ENCODE measurements around the gene KIFC3. TPM values are rescaled to one million over a fixed set of nuclear protein-coding genes. Genes with fewer than 3 reads are reported as not detected.

The KIFC3 gene
- total RNA-seq, 1 donor from 2014 or later = 25.1 TPM

DNA sequence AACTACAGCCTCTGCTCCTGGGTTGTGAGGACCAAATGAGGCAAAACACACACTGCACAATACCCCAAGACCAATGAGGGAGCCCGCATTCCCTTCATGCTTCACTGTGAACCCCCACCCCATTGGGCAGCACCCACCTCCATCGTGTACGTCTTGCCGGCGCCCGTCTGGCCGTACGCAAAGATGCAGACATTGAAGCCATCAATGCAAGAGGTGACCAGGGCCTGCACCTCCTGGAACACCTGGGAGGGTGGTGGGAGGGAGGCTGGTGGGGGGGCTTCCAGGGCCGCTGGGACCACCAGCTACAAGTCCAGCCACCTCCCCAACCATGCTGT lies 38.3 kb downstream of the KIFC3 start:
- Mint-ChIP-seq H3K27me3 (ENCODE audit: low read depth) (no peaks in the 10 kb centered on the region), H3K4me1 (no peaks in the 10 kb centered on the region)

DNA sequence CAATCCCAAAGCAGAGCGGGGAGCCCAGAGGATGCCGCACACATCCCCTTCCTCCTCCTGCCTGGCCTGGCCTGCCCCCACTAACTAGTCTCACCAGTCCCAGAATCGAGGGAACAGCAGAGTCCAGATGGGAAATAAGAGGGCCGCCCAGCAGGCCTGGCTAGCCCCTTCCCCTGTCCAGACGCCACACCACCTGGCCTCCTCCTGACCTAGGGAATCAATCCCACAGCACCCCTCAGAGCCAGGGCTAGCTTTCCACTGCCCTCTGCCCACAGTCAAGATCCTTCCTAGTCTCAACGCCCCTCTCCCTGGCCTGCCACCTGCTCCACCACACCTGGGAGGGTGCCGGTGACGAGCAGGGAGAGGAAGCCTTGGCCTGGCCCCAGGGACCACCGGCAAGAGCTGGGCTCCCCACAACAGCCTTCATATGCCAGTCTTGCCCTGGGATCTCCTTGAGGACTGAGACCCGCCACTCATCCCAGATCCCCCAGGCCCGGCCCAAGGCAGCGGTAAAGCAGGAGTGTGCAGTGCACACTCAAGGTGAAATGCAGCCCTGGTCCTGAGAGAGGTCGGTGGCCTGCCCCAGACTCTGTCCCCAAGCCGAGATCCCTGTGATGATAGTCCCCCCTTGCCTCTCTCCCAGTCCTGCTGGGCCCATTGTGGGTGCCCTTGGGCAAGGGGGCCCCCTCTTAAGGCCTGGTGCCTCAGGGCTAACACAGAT lies 38.8 kb downstream of the KIFC3 start:
- Mint-ChIP-seq H3K27ac (ENCODE audit: unreplicated experiment) (no peak overlapping the region), H3K36me3 (ENCODE audit: low read depth) (peaks cover 3% of the 10 kb centered on the region), H3K4me3 (peak overlapping the region; percentile 27), H3K9me3 (no peaks in the 10 kb centered on the region), H3K4me1 (no peaks in the 10 kb centered on the region), H3K27me3 (ENCODE audit: low read depth) (no peaks in the 10 kb centered on the region)
- DNase-seq (ENCODE audit: low read depth, low spot score) = no peak
- TF ChIP-seq, protein P1, sequence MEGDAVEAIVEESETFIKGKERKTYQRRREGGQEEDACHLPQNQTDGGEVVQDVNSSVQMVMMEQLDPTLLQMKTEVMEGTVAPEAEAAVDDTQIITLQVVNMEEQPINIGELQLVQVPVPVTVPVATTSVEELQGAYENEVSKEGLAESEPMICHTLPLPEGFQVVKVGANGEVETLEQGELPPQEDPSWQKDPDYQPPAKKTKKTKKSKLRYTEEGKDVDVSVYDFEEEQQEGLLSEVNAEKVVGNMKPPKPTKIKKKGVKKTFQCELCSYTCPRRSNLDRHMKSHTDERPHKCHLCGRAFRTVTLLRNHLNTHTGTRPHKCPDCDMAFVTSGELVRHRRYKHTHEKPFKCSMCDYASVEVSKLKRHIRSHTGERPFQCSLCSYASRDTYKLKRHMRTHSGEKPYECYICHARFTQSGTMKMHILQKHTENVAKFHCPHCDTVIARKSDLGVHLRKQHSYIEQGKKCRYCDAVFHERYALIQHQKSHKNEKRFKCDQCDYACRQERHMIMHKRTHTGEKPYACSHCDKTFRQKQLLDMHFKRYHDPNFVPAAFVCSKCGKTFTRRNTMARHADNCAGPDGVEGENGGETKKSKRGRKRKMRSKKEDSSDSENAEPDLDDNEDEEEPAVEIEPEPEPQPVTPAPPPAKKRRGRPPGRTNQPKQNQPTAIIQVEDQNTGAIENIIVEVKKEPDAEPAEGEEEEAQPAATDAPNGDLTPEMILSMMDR (conservative IDR thresholded peaks at IDR 0.05) = no peak

More for the DNA sequence above, 38.3 kb downstream of the KIFC3 start:
- Mint-ChIP-seq H3K36me3 (ENCODE audit: low read depth) (peaks cover 3% of the 10 kb centered on the region), H3K9me3 (no peaks in the 10 kb centered on the region), H3K4me3 (no peak overlapping the region), H3K27ac (ENCODE audit: unreplicated experiment) (no peak overlapping the region)
- TF ChIP-seq, protein P1 (conservative IDR thresholded peaks at IDR 0.05) = no peak
- DNase-seq (ENCODE audit: low read depth, low spot score) = no peak

DNA sequence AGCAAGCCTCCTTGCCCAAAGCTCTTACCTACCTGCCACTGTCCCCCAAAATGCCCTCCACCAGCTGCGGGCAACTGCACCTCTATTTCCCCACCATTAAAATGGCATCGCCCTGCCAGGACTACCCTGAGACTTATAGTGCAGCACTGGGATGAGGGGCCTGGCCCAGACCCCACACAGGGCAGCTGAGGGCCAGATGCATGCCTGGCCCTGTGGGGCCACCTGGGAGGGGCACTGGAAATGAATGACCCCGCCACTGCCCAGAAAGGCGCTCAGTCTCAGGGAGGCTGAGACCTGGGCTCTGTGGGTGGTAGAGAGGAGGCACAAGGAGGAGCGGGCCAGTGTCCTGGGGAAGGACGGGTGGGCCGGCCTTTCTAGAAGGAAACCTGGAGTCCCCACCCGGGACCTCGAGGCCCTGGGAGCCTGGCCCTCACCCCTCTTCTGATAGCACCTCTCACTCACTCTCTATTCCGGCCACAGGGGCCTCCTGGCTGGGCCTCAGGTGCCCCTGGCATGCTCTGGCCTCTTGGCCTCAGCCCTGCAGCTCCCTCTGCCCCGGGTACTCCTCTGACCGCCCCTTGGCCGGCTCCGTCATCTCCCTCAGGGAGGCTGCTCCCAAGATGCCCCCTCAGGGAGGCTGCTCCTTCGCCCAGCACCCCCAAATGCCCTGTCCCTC lies 39.8 kb downstream of the KIFC3 start:
- H3K4me3 Mint-ChIP-seq = peak overlapping the region; percentile 27
- TF ChIP-seq, protein P1 (conservative IDR thresholded peaks at IDR 0.05) = no peak
- H3K27ac Mint-ChIP-seq (ENCODE audit: unreplicated experiment) = no peak overlapping the region
- no peaks in the 10 kb centered on the region for H3K4me1 Mint-ChIP-seq
- no peaks in the 10 kb centered on the region for H3K9me3 Mint-ChIP-seq
- DNase-seq (ENCODE audit: low read depth, low spot score) = no peak
- peaks cover 3% of the 10 kb centered on the region for H3K36me3 Mint-ChIP-seq (ENCODE audit: low read depth)
- H3K27me3 Mint-ChIP-seq (ENCODE audit: low read depth) = no peaks in the 10 kb centered on the region

DNA sequence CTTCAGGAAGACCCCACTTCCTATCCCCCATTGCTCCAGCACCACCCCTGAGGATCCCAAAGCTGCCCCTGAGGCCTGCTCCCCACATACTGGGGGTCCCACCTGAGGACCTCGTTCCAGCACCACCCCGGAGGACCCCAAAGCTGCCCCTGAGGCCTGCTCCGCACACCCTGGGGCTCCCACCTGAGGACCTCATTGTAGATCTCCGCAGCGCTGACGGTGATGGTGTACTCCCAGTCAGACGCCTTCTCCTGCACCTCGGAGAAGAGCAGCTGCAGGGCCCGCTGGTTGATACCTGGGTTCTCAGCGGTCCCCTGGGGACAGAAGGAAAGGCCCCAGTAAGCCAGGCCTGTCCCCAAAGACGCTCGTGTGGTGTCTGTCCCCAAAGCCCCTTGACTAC lies 40.3 kb downstream of the KIFC3 start:
- H3K4me1 Mint-ChIP-seq = no peaks in the 10 kb centered on the region
- H3K27ac Mint-ChIP-seq (ENCODE audit: unreplicated experiment) = peak overlapping the region; percentile 88
- H3K27me3 Mint-ChIP-seq (ENCODE audit: low read depth) = no peaks in the 10 kb centered on the region
- H3K4me3 Mint-ChIP-seq = no peak overlapping the region
- peaks cover 3% of the 10 kb centered on the region for H3K36me3 Mint-ChIP-seq (ENCODE audit: low read depth)
- H3K9me3 Mint-ChIP-seq = no peaks in the 10 kb centered on the region
- TF ChIP-seq, protein P1 (conservative IDR thresholded peaks at IDR 0.05) = no peak
- DNase-seq (ENCODE audit: low read depth, low spot score) = no peak

DNA sequence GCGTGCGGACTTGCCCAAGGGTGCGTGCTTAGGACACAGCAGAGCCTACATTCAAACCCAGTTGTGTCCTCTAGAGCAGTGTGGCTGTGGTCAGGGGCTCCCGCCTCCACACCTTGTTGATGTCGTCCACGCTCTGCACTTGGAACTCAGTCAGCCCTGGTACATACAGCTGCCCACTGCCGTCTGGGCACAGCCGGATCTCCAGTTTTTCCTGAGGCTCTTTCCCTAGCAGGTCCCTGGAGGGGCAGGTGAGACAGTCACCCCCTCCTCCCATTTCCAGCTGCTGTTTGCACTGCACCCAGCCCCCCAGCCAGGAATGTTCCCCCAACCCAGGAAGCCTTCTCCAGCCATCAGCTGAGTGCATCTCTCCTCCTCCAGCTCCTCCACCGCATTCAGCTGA lies 41.0 kb downstream of the KIFC3 start:
- Mint-ChIP-seq H3K36me3 (ENCODE audit: low read depth) (peaks cover 3% of the 10 kb centered on the region), H3K9me3 (no peaks in the 10 kb centered on the region), H3K4me3 (no peak overlapping the region), H3K27ac (ENCODE audit: unreplicated experiment) (peak overlapping the region; percentile 75), H3K27me3 (ENCODE audit: low read depth) (no peaks in the 10 kb centered on the region), H3K4me1 (no peaks in the 10 kb centered on the region)
- TF ChIP-seq, protein P1 (conservative IDR thresholded peaks at IDR 0.05) = no peak
- DNase-seq (ENCODE audit: low read depth, low spot score) = no peak
